T-helper 22 cell (primary cell): ENCODE results near the gene CCL23.
"Not testable (repeated sequence)": the region's sequence is repeated elsewhere in the genome, so short reads cannot be mapped to it uniquely, and the experiment has no call there.

Source experiments
- DNase-seq: peaks from one replicate; pipeline ENCODE4 v3.0.0-alpha.2; 2020; ENCODE audit warnings: low read depth

The CCL23 gene

DNA sequence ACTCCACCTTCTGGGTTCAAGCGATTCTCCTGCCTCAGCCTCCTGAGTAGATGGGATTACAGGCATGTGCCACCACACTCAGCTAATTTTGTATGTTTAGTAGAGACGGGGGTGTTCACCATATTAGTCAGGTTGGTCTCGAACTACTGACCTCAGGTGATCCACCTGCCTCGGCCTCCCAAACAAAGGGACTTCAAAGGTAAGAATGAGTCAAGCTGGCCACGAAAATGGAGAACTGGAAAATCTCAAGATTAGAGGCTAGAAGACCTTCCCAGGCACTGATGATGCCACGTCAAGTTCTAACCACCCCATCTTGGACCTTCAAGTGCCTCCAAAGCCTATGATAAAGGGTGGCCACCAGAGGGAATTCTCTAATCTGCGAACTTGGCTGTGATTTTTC is 15.1 kb downstream of the CCL23 start:
- DNase-seq, result no peak

DNA sequence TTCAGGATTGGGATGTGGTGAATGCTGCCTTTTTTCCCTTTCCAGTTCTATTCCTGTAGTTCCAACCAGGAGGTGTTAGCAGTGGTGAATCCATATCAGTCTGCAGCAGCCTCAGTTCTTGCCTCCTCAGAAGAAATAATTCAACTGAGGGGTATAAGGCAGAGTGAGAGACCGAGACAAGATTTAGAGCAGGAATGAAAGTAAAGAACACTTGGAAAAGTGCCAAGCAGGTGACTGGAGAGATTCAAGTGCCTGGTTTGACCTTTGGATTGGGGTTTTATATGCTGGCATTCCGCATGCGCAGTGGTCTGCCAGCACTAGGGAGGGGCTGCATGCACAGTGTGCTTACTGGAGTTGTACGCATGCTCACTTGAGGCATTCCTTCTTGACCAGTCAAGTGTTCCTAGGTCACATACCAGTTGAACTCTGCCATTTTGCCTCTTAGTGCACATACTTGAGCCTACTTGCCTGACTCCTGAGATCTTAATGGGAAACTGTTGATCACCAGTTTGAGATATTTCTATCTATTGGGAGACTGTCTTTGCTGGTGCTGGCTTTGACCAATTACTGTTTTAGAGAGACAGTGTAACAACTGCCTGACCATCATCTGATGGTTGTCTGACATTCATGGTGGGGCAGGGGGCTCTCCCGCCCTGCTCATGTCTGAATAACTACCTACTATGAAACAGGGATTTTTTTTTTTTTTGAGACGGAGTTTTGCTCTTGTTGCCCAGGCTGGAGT is 15.7 kb downstream of the CCL23 start:
- no peak for DNase-seq

DNA sequence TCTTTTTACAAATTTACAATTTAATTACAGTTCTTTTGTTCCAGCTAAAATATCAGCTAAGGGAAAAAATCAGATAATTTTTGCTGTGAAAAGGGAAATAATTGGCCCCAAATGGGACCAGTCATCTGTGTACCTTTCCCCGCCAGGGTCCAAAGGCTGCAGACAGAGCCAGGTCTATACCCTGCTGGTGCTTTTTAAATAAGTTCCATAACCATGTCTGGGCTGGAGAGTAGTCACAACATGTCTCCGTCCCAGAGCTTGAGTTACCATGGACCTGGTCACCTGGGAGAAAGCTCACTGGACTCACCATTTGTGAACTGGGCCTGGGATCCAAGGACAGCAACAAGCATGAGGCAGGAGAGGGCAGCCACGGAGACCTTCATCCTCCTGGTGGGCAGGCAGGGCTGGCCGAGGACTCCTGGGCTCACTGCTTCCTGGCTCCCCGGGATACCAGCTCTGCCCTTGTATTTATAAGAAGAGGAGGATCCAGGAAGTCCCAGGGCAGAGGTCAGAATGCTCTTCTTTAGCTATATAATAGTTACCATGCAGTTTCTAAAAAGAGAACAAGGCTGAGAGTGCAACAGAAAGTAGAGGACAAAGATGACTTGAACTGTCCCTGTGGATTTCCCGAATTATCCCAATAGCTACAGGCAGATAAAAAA is 16.5 kb downstream of the CCL23 start, which contains the start of gene CCL15:
CCL15 (minus strand) TSS at position 444 of the 662 bp plus-strand sequence; CDS start at position 383, 61 bp downstream.
- no peak for DNase-seq

DNA sequence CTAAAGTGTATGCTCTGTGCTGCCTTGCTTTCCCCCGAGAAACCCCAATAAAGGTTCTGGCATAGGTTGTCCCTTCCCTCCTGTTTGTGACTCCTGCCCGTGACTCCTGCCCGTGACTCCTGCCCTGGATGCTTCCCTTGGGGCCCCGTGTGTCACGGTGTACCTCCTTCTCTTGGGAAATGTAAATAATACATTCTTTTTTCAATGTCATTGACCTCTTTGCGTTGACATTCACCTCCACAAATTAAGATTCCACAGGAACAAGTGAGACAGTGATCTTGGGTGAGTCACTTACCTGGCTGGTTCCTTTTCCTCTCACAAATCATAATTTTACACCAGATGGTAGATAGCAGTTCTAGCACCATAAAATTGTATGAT is 17.1 kb downstream of the CCL23 start:
- DNase-seq, result no peak

DNA sequence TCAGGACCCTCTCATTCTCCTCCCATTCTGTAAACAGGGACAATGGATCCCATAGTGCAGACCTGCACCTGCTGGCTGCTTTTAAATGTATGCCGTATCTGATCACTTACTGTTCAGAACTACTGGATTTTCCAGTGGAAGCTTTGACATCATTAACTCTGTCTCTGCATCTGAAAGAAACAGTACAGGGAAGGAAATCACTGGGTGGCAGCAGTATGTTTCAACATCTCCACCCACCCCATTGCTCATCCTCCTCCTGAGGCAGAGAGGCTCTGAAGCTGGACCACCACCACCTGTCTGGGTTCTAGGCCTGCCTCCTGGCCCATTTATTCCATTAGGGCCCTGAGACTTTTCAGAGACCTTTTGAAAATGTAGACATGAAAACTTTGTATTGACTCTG is 19.0 kb downstream of the CCL23 start:
- no peak for DNase-seq

DNA sequence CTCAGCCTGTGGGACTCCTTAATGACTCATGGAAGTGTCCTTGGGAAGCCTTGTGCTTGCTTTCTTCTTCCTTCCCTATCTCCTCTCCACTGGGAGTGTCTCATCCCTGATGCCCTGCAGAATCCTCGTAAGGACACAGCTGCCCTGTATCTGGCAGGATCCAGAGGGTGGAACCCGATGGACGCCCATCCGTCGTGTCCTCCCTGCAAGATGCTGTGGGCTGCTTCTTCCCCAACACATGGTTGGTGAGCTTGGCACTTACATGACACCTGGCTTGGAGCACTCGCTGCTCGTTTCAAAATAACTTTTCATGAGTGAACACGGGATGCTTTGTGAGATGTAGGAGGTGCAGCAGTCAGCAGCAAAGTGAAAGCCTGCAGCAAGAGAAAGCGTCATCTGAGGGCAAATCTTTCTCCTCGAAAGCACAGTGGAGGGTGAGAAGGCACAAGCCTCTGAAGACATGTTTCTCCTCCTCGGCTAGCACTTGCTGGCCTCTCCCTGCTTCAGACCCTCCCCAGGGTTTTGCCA is 19.7 kb downstream of the CCL23 start:
- no peak for DNase-seq

DNA sequence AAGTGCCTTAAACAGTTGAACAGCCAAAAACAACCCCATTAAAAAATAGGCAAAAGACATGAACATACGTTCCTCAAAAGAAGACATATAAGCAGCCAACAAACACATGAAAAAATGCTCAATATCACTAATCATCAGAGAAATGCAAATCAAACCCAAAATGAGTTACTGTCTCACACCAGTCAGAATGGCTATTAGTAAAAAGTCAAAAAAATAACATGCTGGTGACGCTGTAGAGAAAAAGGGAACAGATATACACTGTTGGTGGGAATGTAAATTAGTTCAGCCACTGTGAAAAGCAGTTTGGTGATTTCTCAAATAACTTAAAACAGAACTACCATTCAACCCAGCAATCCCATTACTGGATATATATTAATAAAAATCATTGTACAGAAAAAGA is 22.4 kb downstream of the CCL23 start:
- not testable (repeated sequence) for DNase-seq

DNA sequence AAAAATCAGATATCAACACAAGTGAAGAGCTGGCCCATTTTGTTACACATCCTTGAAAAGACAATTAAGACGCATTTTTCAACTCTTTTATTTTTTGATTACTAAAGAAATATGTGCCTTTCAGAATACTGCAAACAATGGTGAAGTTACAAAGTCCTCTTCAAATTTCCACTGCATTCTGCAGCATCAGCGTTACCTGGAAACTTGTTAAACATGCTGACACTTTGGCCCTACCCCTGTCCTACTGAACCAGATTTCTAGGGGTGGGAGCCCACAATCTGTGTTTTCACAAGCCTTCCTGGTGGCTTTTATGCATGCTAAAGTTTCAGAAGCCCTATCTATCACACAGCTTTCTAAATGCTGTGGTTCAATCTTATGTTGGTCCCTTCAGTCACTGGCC is 26.7 kb downstream of the CCL23 start:
- no peak for DNase-seq

DNA sequence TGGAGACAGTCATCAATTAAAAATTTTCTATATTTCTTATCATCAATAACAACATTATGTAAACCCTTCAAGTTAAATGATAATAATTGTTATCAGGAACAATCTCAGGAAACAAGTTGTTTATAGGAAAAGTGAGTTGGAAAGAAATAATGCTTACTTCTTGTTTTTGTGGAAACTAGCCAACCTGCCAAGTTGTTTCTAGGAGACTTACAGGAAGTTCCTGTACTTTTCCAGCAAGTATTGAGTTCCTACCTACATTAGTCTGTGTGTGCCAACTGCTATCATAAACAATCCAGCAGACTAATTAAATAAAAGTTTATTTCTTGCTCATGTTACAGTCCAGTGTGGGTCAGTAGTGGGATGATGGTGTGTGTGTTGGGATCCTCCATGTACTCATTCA is 29.6 kb downstream of the CCL23 start:
- DNase-seq, result no peak

DNA sequence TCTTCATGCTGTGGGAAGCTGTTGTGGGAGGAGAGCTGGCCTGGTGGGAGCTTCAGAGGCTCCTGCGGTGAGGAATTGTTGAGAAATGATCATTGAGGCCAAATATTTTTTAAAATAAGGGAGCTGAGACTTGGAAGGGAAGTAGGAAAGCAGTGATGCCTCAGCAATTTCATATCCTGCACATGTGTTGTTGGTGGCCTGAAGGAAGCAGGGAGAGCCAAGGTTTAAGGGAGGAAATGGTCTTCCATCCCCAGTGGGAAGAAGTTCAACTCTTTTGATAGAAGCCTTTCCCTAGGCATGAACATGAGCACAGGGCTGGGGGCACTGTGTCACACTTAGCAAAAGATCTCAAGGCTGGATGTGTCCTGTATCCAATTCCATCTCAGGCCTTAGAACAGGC is 31.1 kb downstream of the CCL23 start, which contains the start of gene CCL14:
CCL14 (minus strand) TSS at position 87 of the 400 bp plus-strand sequence; CDS start at position 7, 80 bp downstream.
- no peak for DNase-seq

DNA sequence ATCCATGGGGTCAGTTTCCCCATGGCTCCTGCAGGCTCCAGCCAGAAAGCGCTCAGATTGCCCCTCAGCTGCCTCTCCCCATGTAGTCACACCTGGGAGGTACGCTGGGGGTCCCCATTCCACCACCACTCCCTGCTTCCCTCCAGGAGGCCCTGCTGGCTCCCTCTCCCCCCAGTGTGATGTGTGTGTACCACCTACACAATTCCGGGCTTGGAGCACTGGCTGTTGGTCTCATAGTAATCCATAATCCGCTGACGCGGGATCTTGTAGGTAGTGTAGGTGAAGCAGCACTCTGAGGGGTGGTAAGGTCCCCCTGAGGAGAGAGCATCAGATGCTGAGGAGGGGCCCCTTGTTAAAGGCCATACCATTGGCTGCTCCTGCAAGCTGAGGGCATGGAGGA is 33.6 kb downstream of the CCL23 start:
- DNase-seq, result no peak

DNA sequence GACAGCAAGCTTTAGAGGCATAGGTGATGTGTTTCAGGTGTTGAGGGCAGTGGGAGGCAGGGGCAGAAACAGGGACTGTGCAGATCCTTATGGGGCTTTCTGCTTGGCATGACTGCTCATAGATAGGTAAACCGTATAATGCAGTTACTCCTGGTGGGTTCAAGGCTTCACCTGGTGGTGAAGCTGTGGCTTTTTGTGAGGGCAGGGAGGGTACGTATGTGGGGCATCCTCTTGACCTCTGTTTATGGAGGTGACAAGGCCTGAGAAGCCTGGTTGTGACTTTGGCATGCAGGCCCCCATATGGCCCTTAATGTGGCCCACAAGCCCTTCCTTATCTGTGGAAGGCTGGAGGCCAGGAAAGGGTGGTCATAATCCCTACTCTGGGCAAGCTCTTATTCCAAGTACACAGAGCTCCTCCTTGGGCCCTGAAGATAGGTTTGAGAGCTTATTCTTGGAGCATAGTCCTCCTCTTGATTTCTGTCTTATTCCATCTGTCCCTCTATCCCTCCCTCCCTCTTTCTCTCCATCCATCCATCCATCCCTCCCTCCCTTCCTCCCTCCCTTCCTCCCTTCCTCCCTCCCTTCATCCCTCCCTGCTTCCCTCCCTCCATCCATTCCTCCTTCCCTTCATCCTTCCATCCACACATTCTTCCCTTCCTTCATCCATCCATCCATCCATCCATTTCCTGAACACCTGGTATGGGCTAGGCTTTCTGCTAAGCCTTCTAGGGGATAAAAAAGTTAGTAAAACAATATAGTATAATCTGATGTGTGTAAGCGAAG is 35.2 kb downstream of the CCL23 start:
- no peak for DNase-seq

DNA sequence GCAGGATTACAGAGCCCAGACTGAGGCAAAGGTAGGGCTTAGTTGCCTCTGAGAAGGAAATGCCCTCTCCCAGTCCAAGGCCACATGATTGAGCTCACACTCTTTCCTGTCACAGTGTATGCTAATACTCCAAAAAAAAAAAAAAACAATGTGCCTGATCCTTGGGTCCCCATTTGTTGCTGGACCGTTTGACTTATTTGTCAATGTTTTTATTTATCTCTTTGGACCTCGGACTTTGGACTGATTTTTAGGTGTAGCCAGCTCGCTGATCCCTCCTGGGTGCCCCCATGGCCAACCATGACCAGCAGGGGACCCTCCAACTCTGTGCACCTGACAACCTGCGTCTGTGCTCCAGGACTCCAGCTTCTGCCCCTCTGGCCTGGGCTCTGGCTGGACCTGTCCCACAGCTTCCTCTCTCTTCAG is 35.9 kb downstream of the CCL23 start:
- DNase-seq, result no peak

DNA sequence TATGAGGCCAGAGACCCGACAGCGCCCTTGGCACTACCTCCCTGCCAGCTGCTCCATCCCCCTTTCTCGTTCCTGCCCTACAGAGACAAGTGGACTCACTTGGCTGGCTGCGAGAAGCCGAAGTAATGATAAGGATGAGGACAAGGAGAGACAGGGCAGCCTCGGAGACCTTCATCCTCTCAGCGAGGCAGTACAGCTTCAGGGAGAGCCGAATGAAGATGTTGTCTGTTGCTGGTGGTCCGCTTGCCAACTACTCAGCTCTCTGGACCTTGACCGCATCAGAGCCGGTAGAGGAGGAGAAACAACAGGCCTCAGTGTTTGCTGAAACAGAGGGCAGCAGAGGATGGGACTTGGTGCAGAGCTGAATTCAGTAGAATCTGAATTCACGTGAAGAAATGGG is 36.5 kb downstream of the CCL23 start, which contains the start of gene CCL16:
CCL16 (minus strand) TSS at position 252 of the 400 bp plus-strand sequence; CDS start at position 175, 77 bp downstream.
- no peak for DNase-seq

DNA sequence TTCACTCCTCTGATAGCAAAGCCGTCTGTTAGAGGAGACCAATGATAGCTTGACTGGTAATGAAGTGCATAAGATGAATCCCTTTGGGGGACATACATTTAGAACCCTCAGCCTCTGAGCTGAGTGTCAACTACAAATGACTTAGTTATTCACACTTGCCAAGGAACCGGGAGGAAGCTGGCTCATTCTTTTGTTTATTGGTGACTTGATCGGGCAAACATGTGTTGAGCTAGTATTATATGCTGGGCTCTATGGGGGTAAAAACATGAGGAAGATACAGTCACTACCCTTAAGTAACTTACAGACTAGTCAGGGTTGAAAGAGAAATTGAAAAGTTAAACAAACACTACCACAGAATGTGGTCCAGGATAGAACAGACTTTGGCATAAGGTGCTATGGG is 39.4 kb downstream of the CCL23 start:
- no peak for DNase-seq

DNA sequence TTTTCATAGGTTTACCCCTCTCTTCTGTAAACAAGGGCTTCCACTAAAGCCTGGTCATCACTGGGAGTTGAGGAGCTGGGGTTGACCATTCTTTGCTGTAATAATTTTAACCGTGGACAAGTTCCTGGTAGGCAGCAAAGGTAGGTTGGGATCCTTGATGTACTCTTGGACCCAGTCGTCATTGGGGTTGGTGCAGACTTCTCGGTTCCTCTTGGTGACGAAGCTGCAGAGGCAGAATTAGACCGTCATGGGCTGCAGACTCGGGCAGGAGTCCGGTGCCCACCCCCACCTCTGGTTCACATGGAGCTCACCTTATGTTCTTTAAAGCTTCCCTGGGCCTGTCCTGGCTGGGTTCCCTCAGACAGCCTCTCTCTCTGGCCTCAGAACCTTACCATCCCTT is 40.3 kb downstream of the CCL23 start:
- no peak for DNase-seq

DNA sequence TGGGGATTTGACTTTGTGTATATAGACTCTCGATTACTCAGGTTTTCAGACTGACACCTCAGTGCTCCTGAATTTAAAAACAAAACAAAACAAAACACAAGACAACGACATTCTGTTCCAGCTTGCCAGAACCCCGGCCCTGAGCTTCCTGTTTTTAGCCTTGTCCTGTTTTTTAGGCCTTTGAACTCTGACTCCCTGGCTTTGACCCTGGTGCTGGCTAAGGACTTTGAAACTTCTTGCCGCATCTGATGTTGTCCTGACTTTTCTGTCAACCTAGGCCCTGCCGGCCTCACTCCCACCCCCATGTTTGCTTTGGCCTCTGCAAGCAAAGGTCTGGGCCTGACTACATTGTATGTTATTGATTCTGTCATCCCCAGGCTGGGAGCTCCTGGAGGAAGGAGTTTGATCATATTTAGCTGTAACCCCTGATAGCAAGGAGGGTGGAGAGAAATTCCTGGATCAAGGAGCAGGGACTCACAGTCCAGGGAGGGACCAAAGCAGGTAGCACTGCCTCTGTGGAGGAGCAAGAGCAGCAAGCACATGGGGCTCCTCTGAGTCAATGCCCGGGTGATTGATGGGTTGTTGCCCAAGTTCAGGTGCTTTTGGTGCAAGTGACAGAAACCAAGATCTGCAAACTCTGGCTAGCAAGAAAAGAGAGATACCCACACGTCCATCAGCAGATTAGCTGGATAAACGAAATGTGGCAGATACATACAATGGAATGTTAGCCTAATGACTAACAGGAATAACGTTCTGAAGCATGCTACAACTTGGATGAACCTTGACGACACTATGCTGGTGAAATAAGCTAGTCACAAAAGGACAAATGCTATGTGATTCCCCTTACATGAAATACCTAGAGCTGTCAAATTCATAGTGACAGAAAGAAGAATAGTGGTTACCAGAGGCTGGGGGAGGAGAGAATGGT is 44.2 kb downstream of the CCL23 start:
- DNase-seq, result no peak

DNA sequence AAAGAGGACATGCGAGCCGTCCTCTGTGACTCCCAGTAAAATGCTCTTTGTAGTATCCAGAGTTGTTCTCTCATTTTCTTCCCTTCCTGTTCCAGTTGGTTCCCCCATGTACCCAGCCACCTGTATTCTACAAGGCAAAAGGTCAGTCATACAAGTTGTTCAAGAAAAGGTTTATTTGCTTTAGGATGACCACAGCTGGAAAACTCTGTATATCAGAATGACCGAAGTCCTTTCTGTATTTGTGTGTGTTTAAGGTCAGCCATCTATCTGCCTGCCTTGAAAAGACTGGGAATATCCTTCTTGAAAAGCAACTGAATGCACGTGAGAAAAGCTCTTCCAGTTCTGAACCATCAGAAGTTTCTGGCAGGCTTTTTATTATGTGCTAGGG is 44.8 kb downstream of the CCL23 start:
- no peak for DNase-seq

DNA sequence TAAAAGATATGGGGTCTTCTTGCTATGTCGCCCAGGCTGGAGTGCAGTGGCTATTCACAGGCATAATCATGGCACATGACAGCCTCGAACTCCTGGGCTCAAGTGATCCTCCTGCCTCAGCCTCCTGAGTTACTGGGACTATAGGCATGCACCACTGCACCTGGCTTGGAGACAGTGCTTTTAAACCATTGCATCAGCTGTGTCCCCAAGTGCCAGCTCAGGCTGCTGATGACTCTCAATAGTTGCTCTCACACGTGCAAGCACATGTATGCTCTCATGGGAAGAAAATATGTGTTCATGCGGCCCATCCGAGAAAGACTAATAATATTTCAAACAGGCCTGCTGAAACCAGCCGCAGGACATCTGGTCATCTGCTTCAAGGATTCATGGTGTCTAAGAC is 45.2 kb downstream of the CCL23 start:
- no peak for DNase-seq

DNA sequence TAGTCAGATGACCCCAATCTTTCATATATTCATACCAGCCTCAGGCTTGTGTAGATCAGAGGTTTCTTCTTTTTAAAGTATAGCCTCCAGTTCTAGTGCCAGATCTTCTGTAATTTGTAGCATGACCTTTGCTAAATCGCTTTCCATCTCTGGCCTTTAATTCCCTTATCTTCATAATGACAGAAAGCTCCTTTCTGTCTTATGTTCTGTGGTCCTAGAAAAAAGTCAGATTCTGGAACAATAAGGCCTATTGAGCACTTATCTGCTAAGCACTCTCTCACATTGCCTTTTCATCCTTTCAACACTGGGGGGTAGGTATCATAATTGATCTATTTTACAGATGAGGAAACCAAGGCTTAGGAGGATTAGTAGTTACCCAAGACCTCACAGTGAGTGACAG is 45.7 kb downstream of the CCL23 start:
- DNase-seq, result no peak
